ENCODE measurements around the gene FYTTD1.
"Not testable (repeated sequence)": the region's sequence is repeated elsewhere in the genome, so short reads cannot be mapped to it uniquely, and the experiment has no call there.

Gene FYTTD1

GRCh38 chr3:197749601-197750395 lies at the start of gene FYTTD1:
TSS of gene FYTTD1 (plus strand) at chr3:197749883. CDS start at chr3:197749972, 89 bp downstream.
- peak; percentile 66 for DNase-seq (ENCODE audit: low read depth, low spot score)

GRCh38 chr3:197700095-197700494 lies 49.6 kb upstream of the FYTTD1 start:
- no peak for DNase-seq (ENCODE audit: low read depth, low spot score)

- DNase-seq (ENCODE audit: low read depth, low spot score), result no peak
Observed at GRCh38 chr3:197701841-197702240, 47.8 kb upstream of the FYTTD1 start.

GRCh38 chr3:197706658-197707057 lies 43.0 kb upstream of the FYTTD1 start:
- DNase-seq (ENCODE audit: low read depth, low spot score), result no peak

- DNase-seq (ENCODE audit: low read depth, low spot score), result no peak
Observed at GRCh38 chr3:197709135-197709534, 40.5 kb upstream of the FYTTD1 start.

- not testable (repeated sequence) for DNase-seq (ENCODE audit: low read depth, low spot score)
Observed at GRCh38 chr3:197710965-197711364, 38.7 kb upstream of the FYTTD1 start.

GRCh38 chr3:197711973-197712707 lies 37.5 kb upstream of the FYTTD1 start:
- peak; percentile 85 for DNase-seq (ENCODE audit: low read depth, low spot score)

GRCh38 chr3:197713477-197713822 lies 36.2 kb upstream of the FYTTD1 start:
- no peak for DNase-seq (ENCODE audit: low read depth, low spot score)

- no peak for DNase-seq (ENCODE audit: low read depth, low spot score)
Observed at GRCh38 chr3:197714251-197714650, 35.4 kb upstream of the FYTTD1 start.

- no peak for DNase-seq (ENCODE audit: low read depth, low spot score)
Observed at GRCh38 chr3:197718891-197719290, 30.8 kb upstream of the FYTTD1 start.

GRCh38 chr3:197720694-197721093 lies 29.0 kb upstream of the FYTTD1 start:
- no peak for DNase-seq (ENCODE audit: low read depth, low spot score)

- no peak for DNase-seq (ENCODE audit: low read depth, low spot score)
Observed at GRCh38 chr3:197722734-197723133, 26.9 kb upstream of the FYTTD1 start.

- not testable (repeated sequence) for DNase-seq (ENCODE audit: low read depth, low spot score)
Observed at GRCh38 chr3:197727878-197728277, 21.8 kb upstream of the FYTTD1 start.

- no peak for DNase-seq (ENCODE audit: low read depth, low spot score)
Observed at GRCh38 chr3:197728487-197728886, 21.2 kb upstream of the FYTTD1 start.

- no peak for DNase-seq (ENCODE audit: low read depth, low spot score)
Observed at GRCh38 chr3:197730200-197730599, 19.5 kb upstream of the FYTTD1 start.

GRCh38 chr3:197730770-197731169 lies 18.9 kb upstream of the FYTTD1 start:
- DNase-seq (ENCODE audit: low read depth, low spot score), result not testable (repeated sequence)

- not testable (repeated sequence) for DNase-seq (ENCODE audit: low read depth, low spot score)
Observed at GRCh38 chr3:197731483-197731882, 18.2 kb upstream of the FYTTD1 start.

GRCh38 chr3:197733042-197733441 lies 16.6 kb upstream of the FYTTD1 start:
- no peak for DNase-seq (ENCODE audit: low read depth, low spot score)

GRCh38 chr3:197734667-197735318 lies 14.9 kb upstream of the FYTTD1 start:
- no peak for DNase-seq (ENCODE audit: low read depth, low spot score)

- peak; percentile 58 for DNase-seq (ENCODE audit: low read depth, low spot score)
Observed at GRCh38 chr3:197736010-197736490, 13.6 kb upstream of the FYTTD1 start.

- peak; percentile 98 for DNase-seq (ENCODE audit: low read depth, low spot score)
Observed at GRCh38 chr3:197736491-197737318, 13.0 kb upstream of the FYTTD1 start, which contains the start of gene RUBCN. TSS of gene RUBCN (minus strand) at chr3:197736904. CDS start at chr3:197736719, 185 bp downstream.
